ENCODE results near the gene SLC6A19. TPM values are rescaled to one million over a fixed set of nuclear protein-coding genes. Genes with fewer than 3 reads are reported as not detected.

Gene SLC6A19
- total and polyA plus RNA-seq, 2 donors (not counting 1 experiment from before 2014, with no cell fraction given) = not detected

- Histone ChIP-seq H3K27me3 (replicated peaks in 1 of 4; ENCODE audit: control extremely low read depth in 1 of 4, control insufficient read depth in 3 of 4, insufficient read depth in 4 of 4, low read length in 3 of 4) (peaks cover 0 to 20% (median 3%) of the 10 kb centered on the region in 4 experiments), H2AFZ (ENCODE audit: insufficient read depth, low read depth, low read length, poor library complexity, severe bottlenecking) (no peak overlapping the region), H3K9me3 (ENCODE audit: control extremely low read depth in 1 of 3, control insufficient read depth in 2 of 3, insufficient read depth in 1 of 3, low read length in 2 of 3) (no peaks in the 10 kb centered on the region), H3K4me1 (ENCODE audit: control insufficient read depth in 2 of 2, insufficient read depth in 2 of 2, low read length in 2 of 2) (no peaks in the 10 kb centered on the region), H3K9ac (ENCODE audit: low read length) (no peak overlapping the region), H3K79me2 (ENCODE audit: control insufficient read depth, insufficient read depth, low read length) (no peaks in the 10 kb centered on the region), H4K20me1 (ENCODE audit: control insufficient read depth, insufficient read depth, low read length, poor library complexity, severe bottlenecking) (no peaks in the 10 kb centered on the region), H3K4me3 (ENCODE audit: control extremely low read depth in 1 of 5, extremely low read depth in 1 of 5, insufficient read depth in 1 of 5, low read depth in 2 of 5, low read length in 4 of 5) (no peak overlapping the region), H3K27ac (ENCODE audit: low read length in 2 of 2) (no peak overlapping the region), H3K4me2 (replicated peaks; ENCODE audit: low read depth, low read length, poor library complexity, severe bottlenecking) (no peak overlapping the region), H3K36me3 (replicated peaks in 1 of 2; ENCODE audit: control extremely low read depth in 1 of 2, control insufficient read depth in 1 of 2, extremely low read depth in 1 of 2, insufficient read depth in 2 of 2, low read length in 1 of 2) (no peaks in the 10 kb centered on the region)
- H3K4me1 Mint-ChIP-seq = no peaks in the 10 kb centered on the region
- no peak overlapping the region for H3K27ac Mint-ChIP-seq
- DNase-seq (no peak), ATAC-seq (ENCODE audit: low read depth) (no peak)
- H3K27me3 Mint-ChIP-seq = peaks cover 4% of the 10 kb centered on the region
- H3K4me3 Mint-ChIP-seq = no peak overlapping the region
- 17% methylated on average over 43 of the region's 43 CpGs for WGBS (ENCODE audit: insufficient coverage)
- intact Hi-C loops (cut with micrococcal nuclease) = no loop called here
- TF ChIP-seq, protein P1, sequence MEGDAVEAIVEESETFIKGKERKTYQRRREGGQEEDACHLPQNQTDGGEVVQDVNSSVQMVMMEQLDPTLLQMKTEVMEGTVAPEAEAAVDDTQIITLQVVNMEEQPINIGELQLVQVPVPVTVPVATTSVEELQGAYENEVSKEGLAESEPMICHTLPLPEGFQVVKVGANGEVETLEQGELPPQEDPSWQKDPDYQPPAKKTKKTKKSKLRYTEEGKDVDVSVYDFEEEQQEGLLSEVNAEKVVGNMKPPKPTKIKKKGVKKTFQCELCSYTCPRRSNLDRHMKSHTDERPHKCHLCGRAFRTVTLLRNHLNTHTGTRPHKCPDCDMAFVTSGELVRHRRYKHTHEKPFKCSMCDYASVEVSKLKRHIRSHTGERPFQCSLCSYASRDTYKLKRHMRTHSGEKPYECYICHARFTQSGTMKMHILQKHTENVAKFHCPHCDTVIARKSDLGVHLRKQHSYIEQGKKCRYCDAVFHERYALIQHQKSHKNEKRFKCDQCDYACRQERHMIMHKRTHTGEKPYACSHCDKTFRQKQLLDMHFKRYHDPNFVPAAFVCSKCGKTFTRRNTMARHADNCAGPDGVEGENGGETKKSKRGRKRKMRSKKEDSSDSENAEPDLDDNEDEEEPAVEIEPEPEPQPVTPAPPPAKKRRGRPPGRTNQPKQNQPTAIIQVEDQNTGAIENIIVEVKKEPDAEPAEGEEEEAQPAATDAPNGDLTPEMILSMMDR (IDR thresholded peaks at IDR 0.05) = no peak
- no peak for TF ChIP-seq EZH2 (IDR thresholded peaks at IDR 0.05; ENCODE audit: borderline replicate concordance, insufficient read depth, low read depth, low read length, poor library complexity, severe bottlenecking)
- ChIA-PET CTCF (no interaction called here), POLR2A (no interaction called here)
- H3K9me3 Mint-ChIP-seq (ENCODE audit: insufficient read depth) = no peaks in the 10 kb centered on the region
These were observed 45.5 kb downstream of the SLC6A19 start for GRCh38 chr5:1246711-1247431.

DNA sequence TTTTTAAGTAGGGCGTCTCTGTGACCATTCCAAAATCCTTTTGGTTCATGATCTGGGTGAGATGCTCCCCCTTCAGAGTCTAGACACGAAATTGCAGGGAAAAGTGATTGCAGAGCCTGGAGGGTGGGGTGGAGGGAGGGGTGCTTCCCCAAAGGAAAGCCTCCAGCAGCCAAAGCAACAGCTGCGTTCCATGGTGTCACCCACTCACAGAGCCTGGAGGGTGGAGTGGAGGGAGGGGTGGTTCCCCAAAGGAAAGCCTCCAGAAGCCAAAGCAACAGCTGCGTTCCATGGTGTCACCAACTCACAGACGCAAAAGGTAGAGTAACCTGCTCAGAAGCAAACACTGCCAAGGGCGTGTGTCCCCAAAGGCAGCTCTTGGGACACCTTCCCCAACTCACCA, 46.4 kb downstream of the SLC6A19 start:
- no peak overlapping the region for H3K27ac Mint-ChIP-seq
- no peak for DNase-seq
- CTCF ChIA-PET = no interaction called here

More for the DNA sequence above, 46.4 kb downstream of the SLC6A19 start:
- intact Hi-C loops (cut with micrococcal nuclease) = no loop called here
- POLR2A ChIA-PET = no interaction called here
- Mint-ChIP-seq H3K4me3 (no peak overlapping the region), H3K27me3 (peaks cover 4% of the 10 kb centered on the region), H3K4me1 (no peaks in the 10 kb centered on the region), H3K9me3 (ENCODE audit: insufficient read depth) (no peaks in the 10 kb centered on the region)
- no peak for ATAC-seq (ENCODE audit: low read depth)
- H3K27ac ChIP-seq (ENCODE audit: low read length in 2 of 2) = no peak overlapping the region
- H3K36me3 ChIP-seq (replicated peaks in 1 of 2; ENCODE audit: control extremely low read depth in 1 of 2, control insufficient read depth in 1 of 2, extremely low read depth in 1 of 2, insufficient read depth in 2 of 2, low read length in 1 of 2) = no peaks in the 10 kb centered on the region
- no peak overlapping the region for H3K9ac ChIP-seq (ENCODE audit: low read length)
- no peaks in the 10 kb centered on the region for H3K4me1 ChIP-seq (ENCODE audit: control insufficient read depth in 2 of 2, insufficient read depth in 2 of 2, low read length in 2 of 2)
- no peak overlapping the region for H2AFZ ChIP-seq (ENCODE audit: insufficient read depth, low read depth, low read length, poor library complexity, severe bottlenecking)
- peaks cover 0 to 20% (median 3%) of the 10 kb centered on the region in 4 experiments for H3K27me3 ChIP-seq (replicated peaks in 1 of 4; ENCODE audit: control extremely low read depth in 1 of 4, control insufficient read depth in 3 of 4, insufficient read depth in 4 of 4, low read length in 3 of 4)
- TF ChIP-seq, protein P1 (IDR thresholded peaks at IDR 0.05) = no peak
- TF ChIP-seq EZH2 (IDR thresholded peaks at IDR 0.05; ENCODE audit: borderline replicate concordance, insufficient read depth, low read depth, low read length, poor library complexity, severe bottlenecking) = no peak
- no peak overlapping the region for H3K4me2 ChIP-seq (replicated peaks; ENCODE audit: low read depth, low read length, poor library complexity, severe bottlenecking)
- H3K79me2 ChIP-seq (ENCODE audit: control insufficient read depth, insufficient read depth, low read length) = no peaks in the 10 kb centered on the region
- H4K20me1 ChIP-seq (ENCODE audit: control insufficient read depth, insufficient read depth, low read length, poor library complexity, severe bottlenecking) = no peaks in the 10 kb centered on the region
- H3K4me3 ChIP-seq (ENCODE audit: control extremely low read depth in 1 of 5, extremely low read depth in 1 of 5, insufficient read depth in 1 of 5, low read depth in 2 of 5, low read length in 4 of 5) = no peak overlapping the region
- 79% methylated on average over 5 of the region's 6 CpGs for WGBS (ENCODE audit: insufficient coverage)
- no peaks in the 10 kb centered on the region for H3K9me3 ChIP-seq (ENCODE audit: control extremely low read depth in 1 of 3, control insufficient read depth in 2 of 3, insufficient read depth in 1 of 3, low read length in 2 of 3)

All from B cell (primary cell).